Muscle of leg (tissue), 11 donors: ENCODE data around the gene PDE7B. TPM values are rescaled to one million over a fixed set of nuclear protein-coding genes. Genes with fewer than 3 reads are reported as not detected.
A peak's percentile ranks its signal among the peaks of the same experiment; 100 is the strongest.

ENCODE experiments used
- DNase-seq: peaks from one replicate; pipeline ENCODE4 v3.0.0; 2013
- H3K27ac ChIP-seq: one replicate; pipeline ENCODE4 v1.5.1; 2013; ENCODE audit warnings: mild to moderate bottlenecking, low read length, control low read depth
- H3K27me3 ChIP-seq: one replicate; pipeline ENCODE4 v1.6.1; 2013; ENCODE audit warnings: low read length; ENCODE audit not compliant: control insufficient read depth, insufficient read depth
- H3K36me3 ChIP-seq: one replicate; pipeline ENCODE4 v1.6.1; 2013; ENCODE audit warnings: low read length; ENCODE audit not compliant: control insufficient read depth, insufficient read depth
- H3K4me1 ChIP-seq: one replicate; pipeline ENCODE4 v1.6.1; 2013; ENCODE audit warnings: low read length; ENCODE audit not compliant: control insufficient read depth, insufficient read depth
- H3K4me3 ChIP-seq: one replicate; pipeline ENCODE4 v1.5.1; 2013; ENCODE audit warnings: low read length, control low read depth
- H3K9me3 ChIP-seq: replicated peaks from 2 replicates; pipeline ENCODE4 v1.6.1; 2013; ENCODE audit warnings: low read depth, low read length; ENCODE audit not compliant: control insufficient read depth
- WGBS: methylation state at CpG from one replicate; pipeline ENCODE4 v1.1.5; 2013; ENCODE audit warnings: missing lambda C conversion rate; ENCODE audit not compliant: insufficient coverage; 5-methylcytosine and 5-hydroxymethylcytosine counted together
- polyA plus RNA-seq, 8 donors: library from polyadenylated mRNA; unstranded; fragments of 120-200 nt; gene quantifications; one replicate each; pipeline versions ENCODE4 v1.2.1 to v1.2.3, GENCODE V29; 2013; ENCODE audit warnings: inconsistent platforms in 1 of 8, low replicate concordance in 1 of 8; ENCODE audit not compliant: insufficient read length in 8 of 8, insufficient read depth in 1 of 8
- total RNA-seq: library from RNA; stranded (reverse); fragments of 120-200 nt; gene quantifications from one replicate; pipeline ENCODE4 v1.2.4, GENCODE V29; 2013

The PDE7B gene
- total and polyA plus RNA-seq, 9 donors, result 6.9 to 10.9 (median 8.6) TPM

GRCh38 chr6:135901774-135902524 lies 50.4 kb downstream of the PDE7B start:
- Histone ChIP-seq H3K4me1 (peaks cover 8% of the 10 kb centered on the region), H3K27ac (peak overlapping the region; percentile 90), H3K27me3 (no peaks in the 10 kb centered on the region), H3K4me3 (peak overlapping the region; percentile 6), H3K36me3 (no peaks in the 10 kb centered on the region), H3K9me3 (no peaks in the 10 kb centered on the region)
- WGBS, result 33% methylated on average over 1 of the region's 6 CpGs
- DNase-seq, result peak; percentile 94

DNA sequence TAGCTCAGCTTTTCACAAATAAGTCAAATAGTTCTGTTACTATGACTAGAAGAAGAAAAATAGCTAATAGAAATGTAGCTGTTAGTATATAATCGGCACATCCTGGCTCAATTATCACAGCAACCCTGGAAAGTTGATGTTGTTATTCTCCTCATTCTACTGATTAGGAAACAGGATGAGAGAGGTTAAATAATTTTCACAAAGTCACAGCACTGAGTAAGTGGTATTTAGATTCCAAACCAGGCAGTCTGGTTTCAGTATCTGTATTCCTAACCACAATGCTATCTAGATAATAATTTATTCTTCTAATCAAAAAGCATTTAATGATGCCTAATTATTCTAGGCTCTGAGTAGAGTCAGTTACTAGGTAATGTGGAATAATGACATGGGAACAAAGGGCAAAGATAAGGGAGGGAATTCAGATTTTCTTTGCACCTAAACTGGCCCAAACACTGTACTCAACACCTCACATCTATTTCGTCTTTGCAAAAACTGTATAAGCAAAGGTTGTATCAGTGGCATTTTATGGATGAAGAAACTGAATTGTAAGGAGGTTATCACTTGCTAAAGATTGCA lies 51.3 kb downstream of the PDE7B start:
- no peaks in the 10 kb centered on the region for H3K9me3 ChIP-seq
- H3K36me3 ChIP-seq, result no peaks in the 10 kb centered on the region
- peaks cover 10% of the 10 kb centered on the region for H3K4me1 ChIP-seq
- DNase-seq, result no peak
- H3K27me3 ChIP-seq, result no peaks in the 10 kb centered on the region
- WGBS, result no CpG with 5 or more reads among the region's 2 CpGs
- no peak overlapping the region for H3K4me3 ChIP-seq
- H3K27ac ChIP-seq, result peak overlapping the region; percentile 90

DNA sequence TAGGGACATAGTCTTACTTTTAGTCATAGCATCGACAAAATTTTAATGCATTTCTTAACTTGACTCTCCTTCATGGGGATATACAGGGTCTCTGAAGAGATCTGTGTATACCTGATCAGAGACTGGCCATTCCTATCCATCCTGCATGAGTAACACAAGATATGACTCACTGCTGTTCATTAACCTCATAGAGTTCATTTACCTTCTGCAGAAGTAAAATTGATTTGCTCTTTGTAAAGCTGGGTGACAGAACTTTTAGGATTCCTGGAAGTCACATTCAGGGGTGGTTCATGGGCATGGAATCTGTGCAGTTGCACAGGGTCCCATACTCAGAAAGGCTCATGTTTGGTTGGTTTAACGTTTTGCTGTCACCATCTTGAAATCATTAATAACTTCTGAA lies 53.2 kb downstream of the PDE7B start:
- Histone ChIP-seq H3K36me3 (no peaks in the 10 kb centered on the region), H3K27me3 (no peaks in the 10 kb centered on the region), H3K27ac (no peak overlapping the region), H3K4me3 (no peak overlapping the region), H3K9me3 (no peaks in the 10 kb centered on the region), H3K4me1 (peaks cover 10% of the 10 kb centered on the region)
- no peak for DNase-seq
- no CpG with 5 or more reads among the region's 2 CpGs for WGBS

GRCh38 chr6:135905604-135906300 lies 54.3 kb downstream of the PDE7B start:
- no peak overlapping the region for H3K4me3 ChIP-seq
- DNase-seq, result no peak
- no peak overlapping the region for H3K27ac ChIP-seq

DNA sequence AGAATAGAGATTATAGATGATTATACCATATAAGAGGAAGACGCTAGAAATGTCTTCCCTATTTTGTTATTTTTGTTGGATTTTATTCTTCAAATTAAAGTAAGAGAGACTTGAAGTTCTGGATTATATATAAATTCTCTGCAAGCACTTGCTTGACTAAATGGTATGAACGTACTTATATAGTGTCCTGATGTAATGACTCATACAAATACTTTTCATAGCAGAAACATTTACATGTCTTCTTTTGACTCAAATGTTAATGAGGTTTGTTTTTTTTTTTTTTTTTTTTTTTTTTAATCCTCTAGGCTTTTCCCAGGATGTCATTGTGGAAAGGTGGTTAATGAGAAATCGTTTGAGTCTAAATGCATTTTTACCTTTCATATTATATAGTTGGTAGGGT lies 55.0 kb downstream of the PDE7B start:
- Histone ChIP-seq H3K36me3 (no peaks in the 10 kb centered on the region), H3K9me3 (no peaks in the 10 kb centered on the region), H3K27me3 (no peaks in the 10 kb centered on the region), H3K4me1 (peaks cover 7% of the 10 kb centered on the region), H3K4me3 (no peak overlapping the region), H3K27ac (peak overlapping the region; percentile 65)
- WGBS, result no CpG with 5 or more reads among the region's 3 CpGs
- DNase-seq, result no peak

More at GRCh38 chr6:135905604-135906300, 54.3 kb downstream of the PDE7B start:
- Histone ChIP-seq H3K9me3 (no peaks in the 10 kb centered on the region), H3K4me1 (peaks cover 10% of the 10 kb centered on the region), H3K36me3 (no peaks in the 10 kb centered on the region), H3K27me3 (no peaks in the 10 kb centered on the region)
- WGBS, result 89% methylated on average over 10 of the region's 18 CpGs

DNA sequence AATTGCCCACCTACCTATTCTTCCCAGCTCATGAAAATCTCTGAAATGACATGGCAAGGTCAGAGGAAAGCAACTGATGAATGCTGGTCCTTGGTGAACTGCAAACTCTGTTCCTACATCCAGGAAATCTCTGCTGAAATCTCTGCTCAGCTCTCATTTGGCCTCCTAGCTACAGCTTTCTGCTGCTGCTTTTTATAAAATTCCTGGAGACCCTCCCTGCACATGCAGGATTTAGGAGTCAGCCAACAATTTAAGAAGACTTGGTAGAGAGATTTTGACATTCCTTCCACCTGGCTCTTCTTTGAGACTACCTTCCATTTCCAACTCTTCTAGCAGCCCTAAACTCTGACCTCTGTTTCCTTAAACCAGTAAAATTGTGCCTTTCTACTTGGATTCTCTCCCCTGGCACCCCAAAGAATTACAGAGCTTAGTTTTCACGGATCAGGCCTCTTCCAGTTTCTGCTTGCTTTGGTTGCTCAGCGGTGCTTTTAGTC lies 55.5 kb downstream of the PDE7B start:
- Histone ChIP-seq H3K4me1 (peaks cover 4% of the 10 kb centered on the region), H3K36me3 (no peaks in the 10 kb centered on the region), H3K9me3 (no peaks in the 10 kb centered on the region), H3K27ac (peak overlapping the region; percentile 65), H3K4me3 (no peak overlapping the region), H3K27me3 (no peaks in the 10 kb centered on the region)
- WGBS, result no CpG with 5 or more reads among the region's 2 CpGs
- peak; percentile 82 for DNase-seq

- Histone ChIP-seq H3K4me3 (no peak overlapping the region), H3K27ac (no peak overlapping the region), H3K4me1 (peaks cover 4% of the 10 kb centered on the region), H3K27me3 (no peaks in the 10 kb centered on the region), H3K36me3 (peaks cover 2% of the 10 kb centered on the region), H3K9me3 (no peaks in the 10 kb centered on the region)
- WGBS, result 62% methylated on average over 5 of the region's 9 CpGs
- DNase-seq, result no peak
Measured at GRCh38 chr6:135909737-135910387, 58.4 kb downstream of the PDE7B start.

DNA sequence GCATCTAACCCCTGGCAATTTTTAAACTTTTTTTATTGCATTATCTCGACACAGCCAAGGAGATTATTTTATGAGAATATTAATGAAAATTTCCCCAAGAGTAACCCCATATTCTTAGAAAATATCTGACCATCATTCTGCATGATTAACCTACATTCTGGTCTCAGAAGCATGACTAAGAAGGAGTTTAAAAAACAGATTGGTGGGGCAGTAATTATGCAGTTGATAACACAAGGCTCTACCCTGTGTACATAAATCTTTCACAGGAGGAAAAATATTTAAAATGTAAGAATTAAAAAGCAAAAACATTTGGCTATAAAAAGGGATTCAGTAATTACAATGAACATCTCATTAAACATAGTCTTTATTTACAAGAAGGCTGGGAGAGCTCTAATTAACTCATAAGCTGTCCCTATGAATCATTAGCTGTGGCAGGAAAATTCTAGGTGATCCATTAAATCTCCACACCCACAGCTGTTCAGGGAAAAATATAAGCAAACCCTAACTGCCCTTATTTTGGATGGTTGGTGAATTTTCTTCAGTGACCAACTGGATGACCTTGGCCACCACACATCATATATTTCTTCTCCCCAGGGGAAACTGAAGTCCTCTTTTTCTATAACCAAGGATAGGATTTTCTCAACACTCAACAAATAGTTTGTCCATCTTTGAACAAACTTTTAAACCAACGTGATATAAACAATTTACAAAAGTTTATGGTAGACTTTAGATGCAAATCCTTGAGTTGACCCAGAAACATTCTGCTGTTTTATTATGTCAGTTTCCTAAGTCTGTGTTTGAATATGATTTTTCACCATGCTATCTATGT lies 59.5 kb downstream of the PDE7B start:
- DNase-seq, result no peak
- H3K4me3 ChIP-seq, result no peak overlapping the region
- no peaks in the 10 kb centered on the region for H3K27me3 ChIP-seq
- no peak overlapping the region for H3K27ac ChIP-seq
- peaks cover 2% of the 10 kb centered on the region for H3K36me3 ChIP-seq
- no CpG with 5 or more reads among the region's 2 CpGs for WGBS
- H3K9me3 ChIP-seq, result no peaks in the 10 kb centered on the region
- H3K4me1 ChIP-seq, result peaks cover 4% of the 10 kb centered on the region

DNA sequence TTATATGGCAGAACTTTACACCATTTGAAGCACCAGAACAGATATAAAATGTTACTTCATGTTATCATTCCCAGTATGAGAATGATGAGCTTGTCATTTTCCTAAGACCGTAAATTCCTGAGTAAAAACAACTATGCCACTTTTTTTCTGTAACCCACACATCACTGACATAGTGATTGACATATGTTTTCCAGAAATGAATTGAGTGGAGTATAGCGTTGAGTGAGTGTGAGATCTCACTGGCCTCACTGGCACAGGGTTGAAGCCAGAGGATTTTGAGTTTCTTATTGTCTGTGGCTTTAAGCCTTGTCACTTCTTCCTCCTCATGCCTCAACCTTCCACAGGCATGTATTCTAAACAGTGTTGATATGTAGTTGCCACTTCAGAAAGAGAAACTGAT lies 62.3 kb downstream of the PDE7B start:
- WGBS, result no CpG with 5 or more reads among the region's 2 CpGs
- H3K36me3 ChIP-seq, result peaks cover 2% of the 10 kb centered on the region
- no peak overlapping the region for H3K4me3 ChIP-seq
- H3K9me3 ChIP-seq, result no peaks in the 10 kb centered on the region
- H3K27me3 ChIP-seq, result no peaks in the 10 kb centered on the region
- H3K27ac ChIP-seq, result no peak overlapping the region
- no peaks in the 10 kb centered on the region for H3K4me1 ChIP-seq
- DNase-seq, result no peak
